NCI-H2227 treated with DMSO at 0.1 percent for 48 hours (cell line): ENCODE measurements around the gene FADS6.
A peak's percentile ranks its signal among the peaks of the same experiment; 100 is the strongest.

Experiments used
- DNase-seq: peaks from one replicate; lab custom pipeline; 2025; lab: John Stamatoyannopoulos, UW

FADS6 gene

DNA sequence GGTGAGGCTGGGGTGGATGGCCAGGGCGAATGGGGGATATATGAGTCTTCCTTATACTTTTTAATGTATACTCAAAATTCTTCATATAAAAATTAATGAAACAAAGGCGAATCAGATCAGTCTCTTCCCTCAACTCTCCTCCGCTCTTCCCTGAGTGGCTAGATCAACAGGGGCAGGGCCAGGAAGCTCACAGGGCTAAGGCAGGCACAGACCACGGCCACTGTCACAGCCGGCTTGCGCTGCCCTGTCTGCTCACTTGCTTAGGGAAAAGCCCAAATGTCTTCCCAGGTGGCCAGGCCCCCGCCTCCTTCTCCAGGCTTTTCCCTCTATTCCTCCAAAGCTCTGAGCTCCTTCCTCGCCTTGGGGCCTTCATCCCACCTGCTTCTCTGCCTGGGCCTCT lies 39.8 kb downstream of the FADS6 start:
- DNase-seq = no peak

DNA sequence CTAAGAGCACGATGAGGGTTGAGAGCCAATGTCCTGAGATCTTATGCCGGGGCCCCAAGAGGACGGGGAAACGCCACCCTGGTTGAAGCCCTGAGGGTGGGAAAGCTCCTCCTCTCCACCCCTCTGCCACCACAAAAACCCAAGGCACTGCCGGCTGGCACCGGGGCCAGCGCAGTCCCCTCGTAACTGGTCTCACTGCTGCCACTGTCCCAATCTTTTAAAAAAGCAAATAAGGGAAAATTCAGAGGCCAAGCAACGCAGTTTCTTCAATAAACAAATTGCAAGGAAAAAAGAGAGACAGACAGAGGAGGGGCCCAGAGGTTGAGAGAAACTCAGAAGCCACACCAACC lies 40.4 kb downstream of the FADS6 start:
- no peak for DNase-seq

DNA sequence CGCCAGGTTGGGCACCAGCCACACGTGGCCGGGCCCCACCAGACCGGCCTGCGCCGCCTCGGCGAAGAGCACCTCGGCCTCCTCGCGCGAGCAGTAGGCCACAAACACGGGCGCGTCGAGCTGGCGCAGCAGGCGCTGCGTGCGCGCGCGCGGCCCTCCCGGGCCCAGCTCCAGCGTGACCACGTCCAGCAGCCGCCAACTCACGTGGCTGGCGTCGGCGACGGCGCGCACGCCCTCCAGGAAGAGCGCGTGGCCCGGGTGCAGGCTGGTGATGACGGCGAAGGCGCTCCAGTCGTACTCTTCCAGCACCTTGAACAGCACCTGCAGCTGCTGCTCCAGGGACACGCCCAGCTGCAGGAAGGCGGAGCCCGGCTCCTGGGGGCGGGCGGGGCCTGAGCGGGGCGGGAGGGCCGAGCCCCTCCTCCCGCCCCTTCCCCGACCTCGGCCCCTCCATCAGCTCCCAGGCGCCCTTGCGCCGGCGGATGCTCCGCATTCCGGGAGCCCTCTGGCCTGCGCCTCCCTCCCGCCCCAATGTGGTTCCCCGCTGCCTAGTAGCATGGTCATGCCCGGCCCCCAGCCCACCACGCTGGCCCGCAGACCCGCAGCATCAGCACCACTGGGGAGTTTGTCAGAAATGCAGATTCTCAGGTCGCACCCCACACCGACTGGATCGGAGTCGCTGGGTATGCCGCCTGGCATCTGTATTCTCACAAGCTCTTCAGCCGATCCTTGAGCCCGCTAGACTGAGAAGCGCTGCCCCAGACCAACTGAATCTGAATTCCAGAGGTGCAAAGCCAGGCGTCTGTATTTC lies 41.0 kb downstream of the FADS6 start:
- DNase-seq = no peak

DNA sequence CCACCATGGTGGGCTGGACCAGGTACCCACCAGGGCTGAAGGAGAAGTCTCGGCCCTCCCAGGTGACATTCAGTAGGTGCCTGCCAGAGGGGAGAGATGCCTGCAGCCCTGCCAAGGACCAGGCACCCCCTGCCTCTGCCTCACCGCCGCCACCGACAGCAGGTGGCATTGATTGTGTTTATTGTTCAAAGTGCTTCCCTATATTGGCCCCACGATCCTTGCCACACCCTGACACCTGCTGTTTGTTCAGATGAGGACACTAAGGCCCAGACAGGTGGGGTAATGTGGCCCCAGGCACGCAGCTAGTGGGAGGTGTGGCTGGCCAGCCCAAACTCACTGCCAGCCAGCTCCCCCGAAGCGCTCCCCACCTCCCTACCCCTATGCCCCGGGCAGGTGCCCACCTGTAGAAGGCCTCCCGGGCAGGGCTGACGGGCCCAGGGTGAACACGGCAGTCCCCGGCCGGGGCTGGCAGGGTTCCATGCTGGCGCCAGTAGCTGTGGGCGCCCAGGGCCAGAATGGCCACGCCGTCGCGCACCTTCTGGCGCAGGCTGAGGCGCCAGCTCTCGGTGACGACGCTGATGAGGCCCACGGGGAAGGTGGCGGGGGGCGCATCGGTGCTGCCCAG lies 41.7 kb downstream of the FADS6 start:
- no peak for DNase-seq

DNA sequence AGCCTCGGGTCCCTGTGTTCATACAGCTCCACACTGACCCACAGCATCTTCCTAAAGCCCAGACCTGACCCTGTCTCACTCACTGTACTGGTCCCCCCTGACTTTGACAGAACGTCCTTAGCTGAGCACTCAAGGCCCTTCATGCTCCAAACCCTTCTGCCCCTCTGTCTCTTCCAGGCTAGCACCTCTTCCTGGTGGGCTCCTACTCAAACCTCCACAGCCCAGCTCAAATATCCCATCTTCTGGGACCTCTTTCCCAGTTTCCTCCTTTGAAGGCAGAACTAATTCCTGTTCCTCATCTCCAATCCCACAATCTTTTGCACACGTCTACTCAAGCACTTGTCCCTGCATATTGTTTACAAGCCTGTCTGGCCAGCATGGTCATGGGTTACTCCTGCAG lies 42.5 kb downstream of the FADS6 start:
- no peak for DNase-seq

DNA sequence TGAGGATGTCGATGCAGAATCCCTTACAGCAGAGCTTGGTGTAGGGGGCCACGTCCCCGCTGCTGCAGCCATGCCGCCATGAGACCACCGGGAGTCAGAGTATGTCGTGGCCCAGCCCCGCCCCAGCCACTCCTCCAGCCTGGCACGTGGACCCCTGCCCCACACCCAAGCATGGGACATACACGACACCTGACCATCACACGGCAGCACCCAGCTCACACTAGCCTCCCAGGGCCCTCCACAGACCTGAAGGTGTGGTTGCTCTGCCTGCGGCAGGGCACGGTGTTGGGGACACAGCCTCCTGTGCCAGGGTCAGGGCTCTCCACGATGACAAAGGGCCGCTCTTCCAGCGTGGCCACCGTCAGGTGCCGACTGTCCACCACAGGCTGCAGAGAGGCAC lies 43.1 kb downstream of the FADS6 start:
- DNase-seq = no peak

DNA sequence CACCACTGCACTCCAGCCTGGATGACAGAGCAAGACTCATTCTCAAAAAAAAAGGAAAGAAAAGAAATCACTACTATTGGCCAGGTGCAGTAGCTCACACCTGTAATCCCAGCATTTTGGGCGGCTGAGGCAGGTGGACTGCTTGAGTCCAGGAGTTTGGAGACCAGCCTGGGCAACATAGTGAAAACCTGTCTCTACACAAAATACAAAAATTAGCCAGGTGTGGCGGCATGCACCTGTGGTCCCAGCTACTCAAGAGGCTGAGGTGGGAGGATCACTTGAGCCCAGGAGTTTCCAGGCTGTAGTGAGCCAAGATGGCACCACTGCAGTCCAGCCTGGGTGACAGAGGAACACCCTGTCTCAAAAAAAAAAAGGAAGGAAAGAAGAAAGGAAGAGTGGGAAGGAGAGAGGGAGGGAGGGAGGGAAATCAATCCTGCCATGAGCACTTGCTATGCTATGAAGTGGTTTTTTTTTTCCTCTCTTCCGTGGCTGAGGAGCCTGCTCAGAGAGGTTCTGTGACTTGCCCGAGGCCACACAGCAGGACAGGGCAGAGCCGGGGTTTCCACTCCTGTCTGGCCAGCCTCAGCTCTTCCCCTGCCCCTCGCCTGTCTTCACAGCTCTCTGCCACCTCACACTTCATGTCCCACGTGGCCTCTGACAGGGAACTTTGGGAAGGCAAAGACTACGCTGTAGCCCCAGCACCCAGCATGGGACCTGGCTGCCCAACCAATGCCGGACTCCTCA lies 44.6 kb downstream of the FADS6 start:
- DNase-seq = no peak

DNA sequence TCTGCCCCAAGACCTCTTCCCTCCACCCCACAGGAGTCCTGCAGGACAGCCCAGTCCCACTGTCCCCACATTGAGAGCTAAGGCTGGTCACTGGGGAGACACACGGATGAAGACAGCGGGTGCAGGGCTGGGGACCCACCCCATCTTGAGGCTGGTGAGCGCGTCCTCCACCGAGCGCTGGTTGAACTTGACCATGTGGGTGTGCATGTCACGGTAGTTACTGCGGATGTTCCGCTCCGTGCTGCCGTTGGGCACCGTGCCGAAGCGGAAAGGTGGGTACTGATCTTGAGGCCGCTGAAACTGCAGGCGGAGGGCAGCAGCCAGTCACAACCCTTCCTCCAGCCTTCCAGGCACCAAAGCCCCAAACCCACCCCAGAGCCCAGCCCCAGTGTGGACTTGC lies 46.8 kb downstream of the FADS6 start:
- no peak for DNase-seq

DNA sequence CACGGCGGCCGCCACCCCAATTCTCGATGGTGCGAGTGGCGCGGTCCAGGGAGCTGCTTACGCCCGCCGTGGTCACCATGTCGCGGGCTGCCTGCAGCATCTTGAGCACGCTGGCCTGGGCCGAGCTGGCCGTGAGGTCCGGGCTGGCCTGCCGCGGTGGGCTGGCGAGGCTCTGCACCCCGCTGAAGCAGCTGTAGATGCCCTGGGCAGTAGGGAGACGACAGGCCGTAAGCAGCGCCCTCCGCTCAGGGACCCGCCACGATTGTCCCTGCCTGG lies 50.1 kb downstream of the FADS6 start:
- DNase-seq = no peak

DNA sequence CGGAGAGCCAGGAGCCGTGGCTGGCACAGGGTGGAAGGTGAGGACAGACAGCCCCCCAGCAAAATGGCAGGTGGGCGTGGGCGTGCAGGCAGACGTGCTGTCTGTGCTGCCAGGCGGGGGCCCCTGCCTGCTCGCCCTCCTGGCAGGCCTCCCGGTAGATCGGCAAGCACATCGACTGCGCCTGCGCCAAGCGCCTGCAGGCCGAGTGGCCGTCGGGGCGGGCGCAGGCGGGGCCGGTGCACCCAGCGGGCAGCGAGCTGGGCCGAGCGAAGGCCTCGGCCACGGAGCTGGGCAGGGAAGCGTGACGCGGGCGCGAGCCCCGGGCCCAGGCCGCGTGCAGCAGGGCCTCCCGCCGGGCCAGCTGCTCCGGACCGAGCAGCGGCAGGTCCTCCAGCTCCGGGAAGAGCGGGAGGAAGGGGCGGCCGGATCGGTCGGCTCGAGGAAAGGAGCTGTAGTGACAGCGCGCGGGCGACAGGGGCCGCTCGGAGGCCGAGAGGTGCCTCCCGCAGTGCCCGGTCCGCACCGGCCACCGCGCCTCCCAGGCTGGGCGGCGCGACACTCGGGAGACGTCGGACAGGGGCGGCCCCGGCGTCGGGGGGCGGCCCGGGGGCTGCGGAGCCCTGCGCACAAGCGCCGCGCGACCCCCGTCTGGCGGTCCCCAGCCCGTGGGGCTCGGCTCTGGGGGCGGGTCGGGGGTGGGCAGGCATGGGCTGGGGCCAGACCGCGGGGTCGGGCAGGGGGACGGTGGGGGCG lies 50.7 kb downstream of the FADS6 start:
- DNase-seq = no peak

DNA sequence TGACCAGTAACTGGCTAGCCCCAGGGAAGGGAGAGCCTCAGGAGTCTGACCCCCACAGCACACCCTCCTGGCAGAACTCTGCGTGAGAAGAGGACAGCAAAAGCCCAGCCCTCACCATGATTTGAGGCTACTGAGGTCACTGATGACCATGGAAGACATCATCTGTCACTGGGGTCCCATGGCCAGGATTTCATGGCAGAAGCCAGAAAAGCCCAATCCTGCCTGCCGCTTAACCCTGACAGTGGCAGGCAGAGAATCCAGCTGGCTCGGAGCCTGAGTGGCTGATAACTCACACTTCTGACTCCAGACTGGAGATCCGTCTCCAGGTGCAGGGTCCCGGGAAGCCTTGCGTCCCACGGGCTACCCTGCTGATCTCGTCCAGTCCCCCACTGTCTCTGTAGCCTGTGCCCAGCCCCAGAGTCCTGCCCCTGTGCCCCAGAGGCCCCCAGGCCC lies 51.3 kb downstream of the FADS6 start:
- DNase-seq = no peak

DNA sequence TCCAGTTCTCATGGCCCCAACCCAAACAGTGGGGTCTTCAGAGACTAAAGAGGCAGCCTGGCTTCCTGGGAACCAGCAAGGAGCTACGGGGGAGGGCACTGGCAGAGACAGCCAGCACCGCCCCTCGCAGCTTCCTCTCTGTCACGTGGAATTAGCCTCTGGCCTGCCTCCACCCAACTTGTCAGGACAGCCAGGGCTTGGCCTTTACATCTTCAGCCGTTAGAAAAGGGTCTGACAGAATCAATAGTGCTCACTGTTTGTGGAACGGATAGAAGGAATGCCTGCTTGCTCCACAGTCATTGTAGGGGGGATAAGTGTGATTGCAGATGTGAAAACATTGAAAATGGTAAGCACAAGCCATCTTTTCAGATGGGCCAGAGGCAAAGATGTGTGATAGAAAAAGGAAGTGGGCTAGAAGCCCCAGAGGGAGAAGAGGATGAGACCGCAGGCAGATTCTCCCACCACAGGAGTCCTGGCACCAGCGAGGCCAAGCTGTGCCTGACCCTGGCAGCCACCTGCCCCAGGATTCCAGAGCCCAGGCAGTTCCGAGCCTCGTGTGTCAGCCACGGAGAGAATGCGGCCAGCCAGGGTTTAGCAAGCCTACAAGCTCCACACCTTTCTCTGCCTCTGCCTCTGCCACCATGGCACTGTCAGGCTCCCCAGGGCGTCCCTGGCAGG lies 52.3 kb downstream of the FADS6 start:
- no peak for DNase-seq

DNA sequence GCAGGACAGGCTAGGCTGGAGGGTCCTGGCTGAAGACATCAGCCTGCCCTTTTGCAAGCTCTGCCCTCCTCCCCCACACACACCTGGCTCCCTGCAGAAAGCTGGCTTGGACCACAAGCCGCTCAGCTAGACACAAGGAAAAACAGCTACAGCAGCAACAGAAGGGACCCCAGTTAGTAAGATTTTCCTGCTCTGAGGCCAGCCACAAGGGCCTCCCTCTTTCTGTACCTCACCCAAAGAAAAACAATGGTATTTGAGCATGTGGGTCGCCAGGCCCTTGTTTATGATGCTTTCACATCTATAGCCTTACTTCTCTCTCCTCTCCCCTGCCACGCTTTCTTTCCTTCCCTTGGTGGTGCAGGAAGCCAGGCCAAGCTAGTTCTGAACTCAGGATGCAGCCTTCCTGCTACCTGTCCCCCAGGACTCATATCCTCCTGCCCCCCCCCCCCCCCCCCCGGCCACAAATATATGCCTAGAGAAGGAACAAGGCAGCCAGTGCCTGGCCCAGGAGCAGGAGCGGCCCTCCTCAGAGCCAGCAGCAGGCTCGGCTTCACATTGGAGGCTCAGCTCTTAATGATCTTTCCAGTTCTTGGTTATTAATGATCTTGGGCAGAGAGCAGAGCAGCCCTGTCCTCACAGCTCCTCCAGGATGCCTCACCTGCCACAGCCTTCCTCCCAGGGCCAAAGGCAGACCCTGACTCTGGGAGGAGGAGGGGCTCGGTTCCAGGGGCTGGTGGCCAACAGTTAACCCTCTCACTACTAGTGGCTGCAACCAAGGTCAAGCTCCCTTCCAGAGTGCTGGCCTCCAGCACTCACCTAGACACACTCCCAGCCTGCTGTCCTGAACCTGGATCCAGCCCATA lies 53.2 kb downstream of the FADS6 start:
- DNase-seq = no peak

DNA sequence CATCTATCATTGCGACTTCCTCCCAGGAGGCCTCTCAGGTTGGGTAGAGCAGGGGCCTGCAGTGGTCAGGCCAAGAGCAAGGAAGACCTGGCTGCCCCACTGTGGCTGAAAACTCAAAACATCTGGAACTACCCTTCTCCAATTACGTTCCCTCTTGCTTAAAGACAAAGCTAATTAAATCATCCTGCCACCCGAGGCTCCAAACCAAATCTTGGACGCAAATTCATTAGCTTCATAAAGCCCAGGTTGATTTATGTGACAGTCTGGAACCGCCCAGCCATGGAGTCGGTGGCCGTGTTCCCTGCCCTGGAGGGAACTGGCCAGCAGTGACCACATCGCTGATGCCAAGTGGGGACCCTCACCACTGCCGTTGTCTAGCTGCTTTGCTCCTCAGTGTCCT lies 55.2 kb downstream of the FADS6 start:
- DNase-seq = no peak

DNA sequence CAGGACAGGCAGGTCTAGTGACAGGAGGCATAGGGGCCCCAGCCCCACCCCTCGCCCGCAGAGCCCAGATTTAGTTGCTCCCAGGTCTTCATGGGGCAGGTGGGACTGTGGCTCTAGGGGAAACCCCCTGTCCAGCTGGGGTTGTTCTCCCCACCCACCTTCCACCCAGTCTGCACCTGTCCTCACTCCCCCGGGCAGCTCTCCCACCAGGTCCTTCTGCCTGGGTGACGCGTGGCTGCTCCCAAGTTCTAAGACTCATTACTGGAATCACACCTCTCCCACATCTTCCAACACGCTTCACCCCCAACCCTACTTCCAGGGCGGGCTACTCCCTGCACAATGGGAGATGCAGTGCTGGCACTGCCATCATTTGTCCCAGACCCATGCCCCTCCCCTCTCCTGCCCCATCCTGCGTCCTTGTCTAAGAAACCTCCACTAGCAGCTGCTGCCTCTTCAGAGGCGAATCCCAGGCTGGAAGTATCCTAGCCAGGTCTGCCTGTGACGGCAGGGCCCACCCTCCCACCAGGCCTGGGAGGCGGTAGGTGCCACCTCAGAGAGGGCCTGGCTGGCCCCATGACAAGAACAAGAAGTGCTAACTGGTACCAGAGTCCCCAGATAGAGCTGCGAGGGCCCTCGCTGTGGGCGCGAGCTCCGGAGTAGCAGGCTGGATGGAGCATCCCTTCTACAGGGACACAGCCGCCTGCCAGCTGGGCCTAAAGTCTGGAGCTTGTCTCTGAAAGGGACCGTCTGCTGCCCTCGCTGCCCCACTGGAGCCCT lies 56.6 kb downstream of the FADS6 start:
- no peak for DNase-seq

DNA sequence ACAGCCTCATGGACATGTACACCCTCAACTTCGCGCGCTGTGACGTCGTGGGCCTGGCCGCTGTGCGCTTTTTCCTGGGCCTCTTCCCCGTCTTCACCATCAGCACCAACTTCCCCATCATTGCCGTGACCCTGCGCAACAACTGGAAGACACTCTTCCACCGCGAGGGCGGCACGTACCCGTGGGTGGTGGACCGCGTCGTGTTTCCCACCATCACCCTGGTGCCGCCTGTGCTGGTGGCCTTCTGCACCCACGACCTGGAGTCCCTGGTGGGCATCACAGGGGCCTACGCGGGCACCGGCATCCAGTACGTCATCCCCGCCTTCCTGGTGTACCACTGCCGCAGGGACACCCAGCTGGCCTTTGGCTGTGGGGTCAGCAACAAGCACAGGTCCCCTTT lies 57.2 kb downstream of the FADS6 start:
- DNase-seq = no peak

DNA sequence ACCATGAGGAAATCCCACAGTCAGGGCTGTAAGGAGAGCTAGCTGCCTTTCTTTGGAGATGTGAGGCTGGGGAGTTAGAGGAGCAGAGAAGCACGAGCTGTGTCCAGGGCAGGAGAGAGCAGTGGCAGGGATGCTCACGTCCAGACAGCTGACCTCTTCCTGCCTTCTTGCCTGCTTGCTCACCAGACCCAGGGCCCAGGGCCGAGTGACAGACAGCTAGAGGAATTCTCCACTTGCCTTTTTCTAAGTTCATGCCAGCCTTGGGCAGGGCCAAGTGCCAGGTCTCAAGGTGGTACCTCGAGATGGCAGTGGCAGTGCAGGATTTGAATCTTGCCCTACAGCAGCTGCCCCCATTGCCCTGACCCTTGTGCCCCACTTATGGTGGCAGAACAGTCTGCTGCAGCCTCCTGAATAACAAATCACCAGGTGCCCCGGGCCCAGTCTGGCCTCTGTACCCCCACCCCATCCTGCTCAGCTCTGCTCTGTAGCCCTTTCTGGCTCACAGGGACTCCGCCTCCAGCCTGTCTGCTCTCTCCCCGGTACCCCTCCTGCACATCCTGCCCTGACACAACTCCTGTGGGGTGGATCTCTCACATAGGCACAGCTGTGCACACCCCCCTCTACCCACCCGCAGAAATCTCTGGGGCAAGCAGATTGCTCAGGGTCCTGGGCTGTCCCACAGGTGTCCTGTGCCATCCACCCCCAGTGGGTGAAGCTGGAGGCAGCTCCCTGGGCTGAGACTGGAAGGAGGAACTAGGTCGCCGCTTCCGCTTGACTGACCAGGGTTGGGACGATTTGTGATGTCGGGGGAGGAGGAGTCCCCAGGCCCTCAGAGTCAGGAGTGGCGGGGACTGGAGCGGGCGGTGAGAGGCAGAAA lies 59.7 kb downstream of the FADS6 start:
- peak; percentile 41 for DNase-seq

DNA sequence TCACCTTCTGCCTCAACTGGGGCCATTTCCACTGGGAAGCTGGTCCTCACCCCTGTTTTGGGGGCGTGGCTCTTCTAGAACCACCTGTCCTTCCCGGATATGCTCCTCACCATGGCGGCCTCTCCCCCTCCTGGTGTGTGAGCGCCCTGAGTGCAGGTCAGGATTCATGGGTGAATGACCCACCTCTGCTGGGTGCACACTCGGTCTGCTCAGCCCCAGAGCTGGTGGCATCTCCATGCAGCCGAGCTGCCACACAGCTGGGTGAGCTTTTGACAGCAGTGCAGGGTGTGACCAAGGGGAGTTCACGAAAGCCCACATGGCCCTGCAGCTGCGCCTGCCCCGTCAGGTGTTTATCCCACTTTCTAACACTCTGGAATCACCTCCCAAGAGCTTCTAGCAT lies 61.0 kb downstream of the FADS6 start:
- DNase-seq = no peak

DNA sequence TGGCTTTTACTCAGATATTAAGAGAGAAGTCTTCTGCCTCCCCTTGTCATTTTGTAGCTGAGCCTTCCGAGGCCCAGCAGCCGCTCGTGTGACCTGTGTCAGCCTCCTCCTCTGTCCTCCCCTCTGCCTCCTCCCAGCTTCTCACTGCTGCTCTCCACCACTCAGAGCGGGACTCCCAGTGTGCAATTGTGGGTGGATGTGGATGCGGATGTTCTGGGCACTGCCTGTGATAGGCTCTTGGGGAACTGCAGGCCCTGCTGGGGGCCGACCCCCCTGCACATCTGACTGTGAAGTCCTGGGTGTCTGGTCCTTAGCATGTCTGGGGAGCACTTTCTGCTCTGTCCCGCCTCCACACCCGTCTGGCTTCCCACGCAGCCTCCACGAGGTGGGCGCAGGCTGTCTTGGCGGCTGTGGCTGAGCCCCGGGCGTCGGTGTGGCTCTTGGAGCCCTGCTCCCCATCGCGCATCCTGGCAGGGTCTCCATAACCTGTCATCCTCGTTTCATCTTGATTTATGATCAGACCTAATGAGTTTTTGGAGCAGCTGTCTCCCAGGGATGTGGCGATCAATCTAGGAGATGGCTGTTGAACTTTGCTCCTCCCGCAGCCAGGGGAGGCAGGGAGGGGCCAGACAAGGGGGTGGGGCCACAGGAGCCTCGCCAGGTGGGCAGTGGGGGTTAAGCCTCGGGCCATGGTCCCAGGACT lies 61.8 kb downstream of the FADS6 start:
- no peak for DNase-seq
